Left ventricle myocardium inferior (tissue), 1 donor: Measurements from ENCODE around the gene POLDIP2. TPM values are rescaled to one million over a fixed set of nuclear protein-coding genes. Genes with fewer than 3 reads are reported as not detected.

Source experiments
- DNase-seq: peaks from one replicate; pipeline ENCODE4 v3.0.0-alpha.2; 2020
- H3K27ac ChIP-seq: fragments of 200-600 bp; replicated peaks from 2 replicates; pipeline ENCODE4 v1.8.0; 2021
- H3K27me3 ChIP-seq: fragments of 200-600 bp; 2 replicates; pipeline ENCODE4 v1.8.0; 2021; ENCODE audit warnings: low read depth
- H3K36me3 ChIP-seq: fragments of 200-600 bp; 2 replicates; pipeline ENCODE4 v1.8.0; 2021
- H3K4me1 ChIP-seq: fragments of 200-600 bp; 2 replicates; pipeline ENCODE4 v1.8.0; 2021
- H3K4me3 ChIP-seq: fragments of 200-600 bp; 2 replicates; pipeline ENCODE4 v1.8.0; 2021; ENCODE audit warnings: mild to moderate bottlenecking, moderate library complexity
- H3K9me3 ChIP-seq: fragments of 200-600 bp; replicated peaks from 2 replicates; pipeline ENCODE4 v1.8.0; 2021
- intact Hi-C: fragments of 100-400 bp; cut with micrococcal nuclease; formaldehyde crosslinking; loops from one replicate; pipeline ENCODE4 v1.11.0; 2022
- long read RNA-seq: library from polyadenylated mRNA; unstranded; transcript quantifications from one replicate; pipeline ENCODE4 v2.0.0, GENCODE V29; 2021
- total RNA-seq: library from RNA; stranded (reverse); fragmentation: NEBNext Ultra II Directional; extraction: Animal tissue kit (Norgen Biotek cat#: 25700); gene quantifications from one replicate; pipeline ENCODE4 v1.2.1, GENCODE V29; 2021
- TF ChIP-seq, protein P1 (sequence below): fragments of 200-600 bp; IDR thresholded peaks from 2 replicates; pipeline ENCODE4 v1.8.0; 2021; ENCODE audit warnings: antibody characterized with exemption, mild to moderate bottlenecking, borderline replicate concordance
- donor health status: DM: no; HTN: yes; CAD: no; lungs with severe emphysema.

The POLDIP2 gene, protein sequence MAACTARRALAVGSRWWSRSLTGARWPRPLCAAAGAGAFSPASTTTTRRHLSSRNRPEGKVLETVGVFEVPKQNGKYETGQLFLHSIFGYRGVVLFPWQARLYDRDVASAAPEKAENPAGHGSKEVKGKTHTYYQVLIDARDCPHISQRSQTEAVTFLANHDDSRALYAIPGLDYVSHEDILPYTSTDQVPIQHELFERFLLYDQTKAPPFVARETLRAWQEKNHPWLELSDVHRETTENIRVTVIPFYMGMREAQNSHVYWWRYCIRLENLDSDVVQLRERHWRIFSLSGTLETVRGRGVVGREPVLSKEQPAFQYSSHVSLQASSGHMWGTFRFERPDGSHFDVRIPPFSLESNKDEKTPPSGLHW
- total RNA-seq: 154 TPM
- long read RNA-seq, transcript POLDIP2-201 (11 exons, 2,121 nt): major isoform, 637 of 678 reads
- long read RNA-seq, partial matches to known transcripts: 15 of 678 reads
- long read RNA-seq, other reads (novel, unspliced or antisense): 26 of 678 reads

DNA sequence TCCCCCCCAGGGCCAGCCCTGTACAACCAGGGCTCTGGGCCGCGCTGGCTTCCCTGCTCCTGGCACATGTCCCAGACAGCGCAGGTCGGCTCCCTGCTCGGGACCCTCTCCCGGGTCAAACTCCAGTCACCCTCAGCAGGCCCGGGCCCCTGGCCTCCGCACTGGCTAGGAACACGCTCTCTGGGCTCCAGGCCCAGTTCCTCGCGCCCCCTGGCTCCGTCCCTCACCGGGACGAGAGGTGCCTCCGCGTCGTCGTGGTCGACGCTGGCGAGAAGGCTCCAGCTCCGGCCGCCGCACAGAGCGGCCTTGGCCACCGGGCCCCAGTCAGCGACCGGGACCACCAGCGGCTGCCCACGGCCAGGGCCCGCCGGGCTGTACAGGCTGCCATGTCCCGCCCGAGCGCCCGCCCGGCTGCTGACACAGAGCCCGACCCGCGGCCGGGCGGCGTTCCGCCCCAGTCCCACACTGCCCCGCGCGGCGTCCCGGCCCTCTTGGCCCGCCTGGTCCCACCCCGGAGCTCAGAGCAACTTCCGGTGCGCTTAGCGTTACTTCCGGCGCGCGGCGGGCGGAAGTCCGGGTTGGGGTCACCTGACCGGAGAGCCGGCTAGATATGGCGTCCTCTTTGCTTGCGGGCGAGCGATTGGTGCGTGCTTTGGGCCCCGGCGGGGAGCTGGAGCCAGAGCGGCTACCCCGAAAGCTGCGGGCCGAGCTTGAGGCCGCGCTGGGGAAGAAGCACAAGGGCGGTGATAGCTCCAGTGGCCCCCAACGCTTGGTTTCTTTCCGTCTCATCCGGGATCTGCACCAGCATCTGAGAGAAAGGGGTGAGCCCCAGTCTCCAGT lies at the start of gene POLDIP2:
TSS of gene POLDIP2 (minus strand) at position 467 of the 840 bp plus-strand sequence. CDS start at position 388, 79 bp downstream.
- peak within 1 kb of the TSS; percentile 95 for H3K27ac ChIP-seq
- no peaks in the 10 kb centered on the region for H3K27me3 ChIP-seq
- no peaks in the 10 kb centered on the region for H3K9me3 ChIP-seq
- H3K4me1 ChIP-seq: peaks cover 45% of the 10 kb centered on the region
- TF ChIP-seq, protein P1, sequence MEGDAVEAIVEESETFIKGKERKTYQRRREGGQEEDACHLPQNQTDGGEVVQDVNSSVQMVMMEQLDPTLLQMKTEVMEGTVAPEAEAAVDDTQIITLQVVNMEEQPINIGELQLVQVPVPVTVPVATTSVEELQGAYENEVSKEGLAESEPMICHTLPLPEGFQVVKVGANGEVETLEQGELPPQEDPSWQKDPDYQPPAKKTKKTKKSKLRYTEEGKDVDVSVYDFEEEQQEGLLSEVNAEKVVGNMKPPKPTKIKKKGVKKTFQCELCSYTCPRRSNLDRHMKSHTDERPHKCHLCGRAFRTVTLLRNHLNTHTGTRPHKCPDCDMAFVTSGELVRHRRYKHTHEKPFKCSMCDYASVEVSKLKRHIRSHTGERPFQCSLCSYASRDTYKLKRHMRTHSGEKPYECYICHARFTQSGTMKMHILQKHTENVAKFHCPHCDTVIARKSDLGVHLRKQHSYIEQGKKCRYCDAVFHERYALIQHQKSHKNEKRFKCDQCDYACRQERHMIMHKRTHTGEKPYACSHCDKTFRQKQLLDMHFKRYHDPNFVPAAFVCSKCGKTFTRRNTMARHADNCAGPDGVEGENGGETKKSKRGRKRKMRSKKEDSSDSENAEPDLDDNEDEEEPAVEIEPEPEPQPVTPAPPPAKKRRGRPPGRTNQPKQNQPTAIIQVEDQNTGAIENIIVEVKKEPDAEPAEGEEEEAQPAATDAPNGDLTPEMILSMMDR: no peak
- peak; percentile 95 for DNase-seq
- H3K4me3 ChIP-seq: peak within 1 kb of the TSS; percentile 96
- peaks cover 67% of the 10 kb centered on the region for H3K36me3 ChIP-seq
- intact Hi-C loops: no loop called here

- H3K9me3 ChIP-seq: no peaks in the 10 kb centered on the region
- intact Hi-C loops: no loop called here
- TF ChIP-seq, protein P1: no peak
- peaks cover 23% of the 10 kb centered on the region for H3K4me1 ChIP-seq
- H3K27ac ChIP-seq: peak overlapping the region; percentile 66
- H3K36me3 ChIP-seq: peaks cover 10% of the 10 kb centered on the region
- H3K4me3 ChIP-seq: peak overlapping the region; percentile 91
- H3K27me3 ChIP-seq: peaks cover 37% of the 10 kb centered on the region
- no peak for DNase-seq
Observed at GRCh38 chr17:28406473-28406814, 49.1 kb upstream of the POLDIP2 start.

GRCh38 chr17:28405632-28406472 lies 48.5 kb upstream of the POLDIP2 start, which contains the start of gene SLC46A1:
TSS of gene SLC46A1 (minus strand) at chr17:28406212. CDS start at chr17:28406114, 98 bp downstream.
- TF ChIP-seq, protein P1: no peak
- no peaks in the 10 kb centered on the region for H3K9me3 ChIP-seq
- H3K4me3 ChIP-seq: peak within 1 kb of the TSS; percentile 91
- H3K36me3 ChIP-seq: peaks cover 12% of the 10 kb centered on the region
- intact Hi-C loops: no loop called here
- H3K27me3 ChIP-seq: peaks cover 32% of the 10 kb centered on the region
- H3K4me1 ChIP-seq: peaks cover 23% of the 10 kb centered on the region
- peak; percentile 64 for DNase-seq
- peak within 1 kb of the TSS; percentile 66 for H3K27ac ChIP-seq

GRCh38 chr17:28404812-28405570 lies 47.7 kb upstream of the POLDIP2 start:
- intact Hi-C loops: no loop called here
- Histone ChIP-seq H3K4me3 (peak overlapping the region; percentile 91), H3K4me1 (peaks cover 23% of the 10 kb centered on the region), H3K27ac (peak overlapping the region; percentile 66), H3K9me3 (no peaks in the 10 kb centered on the region), H3K27me3 (peaks cover 25% of the 10 kb centered on the region), H3K36me3 (peaks cover 12% of the 10 kb centered on the region)
- no peak for DNase-seq
- TF ChIP-seq, protein P1: no peak
